GM12874 (cell line): ENCODE results near the gene OSBP2.

Experiments used
- CTCF ChIP-seq: IDR thresholded peaks from 2 replicates; pipeline ENCODE4 v1.5.1; 2011; ENCODE audit warnings: low read depth, mild to moderate bottlenecking, control low read depth, low read length, moderate library complexity; ENCODE audit not compliant: insufficient read depth

The OSBP2 gene

GRCh38 chr22:30866216-30866615, 171.5 kb downstream of the OSBP2 start:
- no peak for TF ChIP-seq CTCF

GRCh38 chr22:30866811-30867271, 172.2 kb downstream of the OSBP2 start:
- 0 out of 2 replicates have a peak, but pooled peaks have one; percentile 5 for TF ChIP-seq CTCF

- TF ChIP-seq CTCF, result no peak
Observed at GRCh38 chr22:30867746-30868662, 173.3 kb downstream of the OSBP2 start.

GRCh38 chr22:30868663-30869385, 174.2 kb downstream of the OSBP2 start:
- TF ChIP-seq CTCF, result no peak

GRCh38 chr22:30869667-30870395, 175.2 kb downstream of the OSBP2 start:
- TF ChIP-seq CTCF, result no peak

- TF ChIP-seq CTCF, result no peak
Observed at GRCh38 chr22:30870451-30871345, 176.0 kb downstream of the OSBP2 start.
